ENCODE measurements around the gene CAB39L. TPM values are rescaled to one million over a fixed set of nuclear protein-coding genes. Genes with fewer than 3 reads are reported as not detected.

The CAB39L gene
- polyA plus RNA-seq, 1 donor, result 3.7 TPM

- DNase-seq, result no peak
These were observed 2.6 kb downstream of the CAB39L start for GRCh38 chr13:49441312-49441711.

- DNase-seq, result no peak
These were observed 4.3 kb downstream of the CAB39L start for GRCh38 chr13:49439609-49440008.

- no peak for DNase-seq
These were observed 6.2 kb downstream of the CAB39L start for GRCh38 chr13:49437705-49438104.

GRCh38 chr13:49436890-49437289 is 7.0 kb downstream of the CAB39L start:
- peak; percentile 47 for DNase-seq

- peak; percentile 58 for DNase-seq
These were observed 7.9 kb downstream of the CAB39L start for GRCh38 chr13:49435992-49436391.

- DNase-seq, result no peak
These were observed 14.7 kb downstream of the CAB39L start for GRCh38 chr13:49429121-49429520.

GRCh38 chr13:49428041-49428763 is 15.7 kb downstream of the CAB39L start:
- DNase-seq, result no peak

- no peak for DNase-seq
These were observed 19.8 kb downstream of the CAB39L start for GRCh38 chr13:49424011-49424560.

- DNase-seq, result no peak
These were observed 22.5 kb downstream of the CAB39L start for GRCh38 chr13:49421391-49421790.

- no peak for DNase-seq
These were observed 24.6 kb downstream of the CAB39L start for GRCh38 chr13:49419276-49419675.

GRCh38 chr13:49418206-49418605 is 25.7 kb downstream of the CAB39L start:
- no peak for DNase-seq

- no peak for DNase-seq
These were observed 26.7 kb downstream of the CAB39L start for GRCh38 chr13:49417161-49417560.

GRCh38 chr13:49412749-49413148 is 31.1 kb downstream of the CAB39L start:
- no peak for DNase-seq

GRCh38 chr13:49411353-49411752 is 32.5 kb downstream of the CAB39L start:
- DNase-seq, result no peak

- DNase-seq, result no peak
These were observed 33.4 kb downstream of the CAB39L start for GRCh38 chr13:49410477-49410876.

- no peak for DNase-seq
These were observed 33.9 kb downstream of the CAB39L start for GRCh38 chr13:49410006-49410405.

GRCh38 chr13:49409008-49409407 is 34.9 kb downstream of the CAB39L start:
- DNase-seq, result no peak

GRCh38 chr13:49407936-49408335 is 35.9 kb downstream of the CAB39L start:
- DNase-seq, result no peak

- no peak for DNase-seq
These were observed 36.8 kb downstream of the CAB39L start for GRCh38 chr13:49407068-49407467.

- DNase-seq, result no peak
These were observed 39.2 kb downstream of the CAB39L start for GRCh38 chr13:49404703-49405020.

- no peak for DNase-seq
These were observed 39.7 kb downstream of the CAB39L start for GRCh38 chr13:49403996-49404702.

- DNase-seq, result peak; percentile 32
These were observed 42.9 kb downstream of the CAB39L start for GRCh38 chr13:49400755-49401659.
